Activated CD4-positive, alpha-beta T cell treated with anti-CD3 and anti-CD28 coated beads, Interleukin-2, amount 10 ng/mL, durations not matched to agents 7 days and 5 days (primary cell): Measurements from ENCODE around the gene OTULINL. TPM values are rescaled to one million over a fixed set of nuclear protein-coding genes. Genes with fewer than 3 reads are reported as not detected.

Source experiments
- CTCF ChIA-PET: fragments of 350-600 bp; sonication (Branson Sonifier 250); formaldehyde crosslinking; loops from one replicate; lab custom pipeline; 2021; ENCODE audit warnings: antibody characterized with exemption; lab: Charles Lee
- POLR2A ChIA-PET: fragments of 350-600 bp; sonication (Branson Sonifier 250); formaldehyde crosslinking; loops from one replicate; lab custom pipeline; 2021; ENCODE audit warnings: antibody characterized with exemption; lab: Charles Lee
- DNase-seq: peaks from one replicate; pipeline ENCODE4 v3.0.0-alpha.2; 2020
- H3K27ac Mint-ChIP-seq: one replicate; pipeline ENCODE4 v1.8.0; 2021; ENCODE audit warnings: mild to moderate bottlenecking, moderate library complexity, mixed read lengths
- H3K27me3 Mint-ChIP-seq: one replicate; pipeline ENCODE4 v1.8.0; 2021; ENCODE audit warnings: mixed read lengths
- H3K36me3 Mint-ChIP-seq: one replicate; pipeline ENCODE4 v1.8.0; 2021; ENCODE audit warnings: low read depth, mixed read lengths
- H3K4me1 Mint-ChIP-seq: one replicate; pipeline ENCODE4 v1.8.0; 2021; ENCODE audit warnings: mixed read lengths
- H3K4me3 Mint-ChIP-seq: one replicate; pipeline ENCODE4 v1.8.0; 2021; ENCODE audit warnings: mild to moderate bottlenecking, moderate library complexity, mixed read lengths
- H3K9me3 Mint-ChIP-seq: one replicate; pipeline ENCODE4 v1.8.0; 2021; ENCODE audit warnings: mixed read lengths
- total RNA-seq, 2 experiments: library from RNA; stranded (reverse); gene quantifications; one replicate each; pipeline ENCODE4 v1.2.3, GENCODE V29; 2021

Gene OTULINL
- total RNA-seq, 2 experiments from 2014 or later: 31.4 to 38.7 TPM

GRCh38 chr5:14617441-14617840, 35.8 kb downstream of the OTULINL start:
- Mint-ChIP-seq H3K27me3 (no peaks in the 10 kb centered on the region), H3K4me3 (no peak overlapping the region), H3K27ac (no peak overlapping the region), H3K4me1 (no peaks in the 10 kb centered on the region), H3K36me3 (peaks cover 58% of the 10 kb centered on the region), H3K9me3 (peaks cover 5% of the 10 kb centered on the region)
- CTCF ChIA-PET: interaction anchor here (0.6 to 0.7 kb wide), 5 partner anchors 13 to 347 kb away, joined by 3 to 5 read pairs (median 3); no protein-coding TSS in a partner anchor
- no peak for DNase-seq
- POLR2A ChIA-PET: no interaction called here

GRCh38 chr5:14627270-14627669, 45.7 kb downstream of the OTULINL start:
- no peak overlapping the region for H3K27ac Mint-ChIP-seq
- ChIA-PET CTCF (no interaction called here), POLR2A (no interaction called here)
- H3K27me3 Mint-ChIP-seq: no peaks in the 10 kb centered on the region
- no peaks in the 10 kb centered on the region for H3K9me3 Mint-ChIP-seq
- H3K4me1 Mint-ChIP-seq: no peaks in the 10 kb centered on the region
- no peaks in the 10 kb centered on the region for H3K36me3 Mint-ChIP-seq
- no peak for DNase-seq
- H3K4me3 Mint-ChIP-seq: no peak overlapping the region

GRCh38 chr5:14628346-14628745, 46.8 kb downstream of the OTULINL start:
- no peaks in the 10 kb centered on the region for H3K36me3 Mint-ChIP-seq
- no peak overlapping the region for H3K4me3 Mint-ChIP-seq
- DNase-seq: peak; percentile 77
- no peaks in the 10 kb centered on the region for H3K27me3 Mint-ChIP-seq
- no peaks in the 10 kb centered on the region for H3K9me3 Mint-ChIP-seq
- H3K27ac Mint-ChIP-seq: no peak overlapping the region
- POLR2A ChIA-PET: no interaction called here
- CTCF ChIA-PET: interaction anchor here (0.6 to 1.0 kb wide), 2 partner anchors 137 to 377 kb away, joined by 3 to 6 read pairs; no protein-coding TSS in a partner anchor
- no peaks in the 10 kb centered on the region for H3K4me1 Mint-ChIP-seq

GRCh38 chr5:14630671-14631070, 49.1 kb downstream of the OTULINL start:
- DNase-seq: no peak
- no peaks in the 10 kb centered on the region for H3K27me3 Mint-ChIP-seq
- H3K4me3 Mint-ChIP-seq: no peak overlapping the region
- no peaks in the 10 kb centered on the region for H3K36me3 Mint-ChIP-seq
- H3K9me3 Mint-ChIP-seq: no peaks in the 10 kb centered on the region
- POLR2A ChIA-PET: no interaction called here
- H3K4me1 Mint-ChIP-seq: no peaks in the 10 kb centered on the region
- no peak overlapping the region for H3K27ac Mint-ChIP-seq
- CTCF ChIA-PET: interaction anchor here (0.7 kb wide), 1 partner anchor 14 kb away, joined by 3 read pairs; no protein-coding TSS in a partner anchor

GRCh38 chr5:14635656-14636055, 54.1 kb downstream of the OTULINL start:
- ChIA-PET CTCF (no interaction called here), POLR2A (no interaction called here)
- no peak for DNase-seq
- H3K4me1 Mint-ChIP-seq: no peaks in the 10 kb centered on the region
- no peaks in the 10 kb centered on the region for H3K9me3 Mint-ChIP-seq
- H3K36me3 Mint-ChIP-seq: no peaks in the 10 kb centered on the region
- H3K27ac Mint-ChIP-seq: no peak overlapping the region
- peaks cover 12% of the 10 kb centered on the region for H3K27me3 Mint-ChIP-seq
- no peak overlapping the region for H3K4me3 Mint-ChIP-seq

- H3K9me3 Mint-ChIP-seq: no peaks in the 10 kb centered on the region
- peaks cover 26% of the 10 kb centered on the region for H3K27me3 Mint-ChIP-seq
- DNase-seq: no peak
- no peak overlapping the region for H3K4me3 Mint-ChIP-seq
- ChIA-PET CTCF (no interaction called here), POLR2A (no interaction called here)
- H3K27ac Mint-ChIP-seq: no peak overlapping the region
- no peaks in the 10 kb centered on the region for H3K36me3 Mint-ChIP-seq
- H3K4me1 Mint-ChIP-seq: no peaks in the 10 kb centered on the region
Observed at GRCh38 chr5:14640765-14641164, 59.2 kb downstream of the OTULINL start.

GRCh38 chr5:14644623-14645237, 63.1 kb downstream of the OTULINL start:
- H3K36me3 Mint-ChIP-seq: no peaks in the 10 kb centered on the region
- no peak for DNase-seq
- H3K27ac Mint-ChIP-seq: no peak overlapping the region
- H3K9me3 Mint-ChIP-seq: no peaks in the 10 kb centered on the region
- no peak overlapping the region for H3K4me3 Mint-ChIP-seq
- POLR2A ChIA-PET: no interaction called here
- H3K27me3 Mint-ChIP-seq: peaks cover 25% of the 10 kb centered on the region
- CTCF ChIA-PET: interaction anchor here (0.9 kb wide), 1 partner anchor 24 kb away, joined by 3 read pairs; no protein-coding TSS in a partner anchor
- H3K4me1 Mint-ChIP-seq: peaks cover 11% of the 10 kb centered on the region

- DNase-seq: no peak
- Mint-ChIP-seq H3K4me1 (peaks cover 17% of the 10 kb centered on the region), H3K4me3 (no peak overlapping the region), H3K9me3 (no peaks in the 10 kb centered on the region), H3K27me3 (peaks cover 27% of the 10 kb centered on the region), H3K27ac (no peak overlapping the region), H3K36me3 (no peaks in the 10 kb centered on the region)
- CTCF ChIA-PET: interaction anchor here (0.6 to 2.1 kb wide), 7 partner anchors 12 to 368 kb away, joined by 3 to 14 read pairs (median 3); no protein-coding TSS in a partner anchor
- POLR2A ChIA-PET: no interaction called here
Observed at GRCh38 chr5:14650052-14650451, 68.5 kb downstream of the OTULINL start.

- ChIA-PET CTCF (interaction anchor here (0.5 to 1.6 kb wide), 8 partner anchors 9 to 496 kb away, joined by 3 to 6 read pairs (median 4); partner anchors contain the start of gene OTULIN), POLR2A (no interaction called here)
- Mint-ChIP-seq H3K36me3 (peaks cover 4% of the 10 kb centered on the region), H3K27me3 (peaks cover 12% of the 10 kb centered on the region), H3K4me1 (peaks cover 23% of the 10 kb centered on the region), H3K27ac (no peak overlapping the region), H3K4me3 (no peak overlapping the region), H3K9me3 (peaks cover 3% of the 10 kb centered on the region)
- DNase-seq: no peak
Observed at GRCh38 chr5:14655146-14655741, 73.7 kb downstream of the OTULINL start.

- ChIA-PET CTCF (interaction anchor here (1.1 to 1.2 kb wide), 2 partner anchors 8 to 77 kb away, joined by 4 to 8 read pairs; no protein-coding TSS in a partner anchor), POLR2A (no interaction called here)
- no peak for DNase-seq
- Mint-ChIP-seq H3K4me3 (no peak overlapping the region), H3K36me3 (peaks cover 9% of the 10 kb centered on the region), H3K9me3 (peaks cover 7% of the 10 kb centered on the region), H3K4me1 (peaks cover 31% of the 10 kb centered on the region), H3K27me3 (peaks cover 8% of the 10 kb centered on the region), H3K27ac (no peak overlapping the region)
Observed at GRCh38 chr5:14656898-14657297, 75.3 kb downstream of the OTULINL start.

GRCh38 chr5:14659821-14660607, 78.4 kb downstream of the OTULINL start:
- Mint-ChIP-seq H3K36me3 (peaks cover 20% of the 10 kb centered on the region), H3K4me3 (no peak overlapping the region), H3K4me1 (peaks cover 44% of the 10 kb centered on the region), H3K27ac (no peak overlapping the region), H3K9me3 (peaks cover 7% of the 10 kb centered on the region), H3K27me3 (no peaks in the 10 kb centered on the region)
- ChIA-PET CTCF (interaction anchor here (0.7 kb wide), 1 partner anchor 11 kb away, joined by 5 read pairs; no protein-coding TSS in a partner anchor), POLR2A (no interaction called here)
- DNase-seq: no peak

GRCh38 chr5:14660833-14661232, 79.2 kb downstream of the OTULINL start:
- ChIA-PET POLR2A (no interaction called here), CTCF (interaction anchor here (0.7 to 1.4 kb wide), 3 partner anchors 12 to 250 kb away, joined by 3 to 9 read pairs (median 5); no protein-coding TSS in a partner anchor)
- H3K36me3 Mint-ChIP-seq: peaks cover 24% of the 10 kb centered on the region
- H3K4me3 Mint-ChIP-seq: no peak overlapping the region
- no peak for DNase-seq
- H3K27me3 Mint-ChIP-seq: no peaks in the 10 kb centered on the region
- H3K4me1 Mint-ChIP-seq: peaks cover 38% of the 10 kb centered on the region
- H3K9me3 Mint-ChIP-seq: peaks cover 7% of the 10 kb centered on the region
- H3K27ac Mint-ChIP-seq: no peak overlapping the region
